ENCODE data around the gene ZNF750.
A peak's percentile ranks its signal among the peaks of the same experiment; 100 is the strongest.

The ZNF750 gene

DNA sequence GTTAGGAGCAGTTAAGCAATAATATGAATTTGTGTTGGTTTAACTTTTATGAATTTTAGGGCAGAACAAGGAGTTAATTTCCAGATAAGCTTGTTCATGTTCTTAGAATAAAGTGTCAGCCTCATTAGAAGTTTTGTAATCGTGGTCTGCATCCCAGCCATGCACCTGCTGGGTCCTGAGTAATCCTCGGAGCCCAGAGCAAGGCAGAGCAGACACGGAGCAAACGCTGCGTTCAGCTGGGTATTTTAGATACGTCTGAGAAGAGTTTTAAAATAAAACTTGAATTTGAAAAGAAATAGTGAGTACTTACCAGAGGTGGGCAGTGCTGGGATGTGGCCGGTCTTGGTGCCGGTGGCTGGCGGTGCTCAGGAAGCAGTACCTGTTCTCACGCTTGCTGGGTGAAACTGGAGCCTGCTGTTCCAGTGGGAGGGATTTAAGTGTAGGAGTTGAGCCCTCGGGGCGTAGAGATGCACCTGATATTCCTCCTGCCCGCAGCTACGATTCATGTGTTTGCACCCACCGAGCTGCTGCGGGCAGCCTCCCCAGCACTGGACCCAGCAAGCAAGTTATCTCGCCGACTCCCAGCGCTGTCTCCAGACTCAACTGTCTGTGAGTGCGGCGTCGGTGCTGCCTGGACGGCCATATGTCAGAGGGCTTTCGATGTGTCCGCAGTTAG is at the start of gene ZNF750:
TSS of gene ZNF750 (minus strand) at position 406 of the 676 bp plus-strand sequence. CDS start 7,568 bp downstream, outside the sequence.
- FAIRE-seq (no peak), DNase-seq (ENCODE audit: insufficient read length, low spot score) (no peak)

DNA sequence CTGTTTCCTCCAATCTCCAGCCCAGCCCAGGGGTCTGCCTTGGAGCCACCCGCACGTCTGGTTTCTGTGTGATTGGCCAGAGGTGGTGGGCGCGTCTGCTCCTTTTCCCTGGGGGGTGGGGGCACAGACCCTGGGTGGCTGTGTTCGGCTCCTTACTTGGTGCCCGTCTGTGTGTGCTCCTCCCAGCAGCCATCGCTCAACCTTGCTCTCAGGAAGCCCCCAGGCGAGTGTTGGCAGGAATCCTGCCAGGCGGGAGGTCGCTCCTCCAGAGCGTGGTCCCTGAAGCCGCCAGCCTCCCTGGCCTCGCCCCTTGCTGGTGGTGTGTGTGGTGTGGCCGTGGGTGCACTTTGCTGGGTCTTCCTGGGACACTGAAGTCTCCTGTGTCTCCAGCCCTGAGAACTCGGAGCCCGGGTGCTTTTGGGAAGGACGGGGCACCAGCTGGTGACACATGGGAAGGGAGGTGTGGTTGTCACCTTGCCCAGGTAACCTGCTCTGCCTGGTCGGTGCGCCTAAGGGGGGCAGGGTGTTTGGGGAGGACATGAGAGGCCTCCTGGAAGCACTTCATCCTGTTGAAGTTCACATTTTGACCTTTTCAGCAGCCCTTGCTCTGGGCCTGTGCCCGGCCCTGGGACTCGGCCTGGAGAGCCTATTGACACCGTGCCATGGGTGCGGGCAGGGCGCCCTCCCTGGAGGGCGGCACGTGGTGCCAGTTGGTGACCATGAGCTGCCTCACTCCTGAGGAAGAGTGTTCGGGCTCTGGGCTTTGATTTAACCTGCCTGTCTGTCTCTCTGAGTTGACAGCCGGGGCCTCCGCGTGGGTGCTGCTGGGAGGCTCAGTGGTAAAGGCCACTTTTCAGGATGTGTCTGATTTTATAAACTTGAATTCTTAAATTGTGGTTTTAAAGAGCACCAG is 49.0 kb upstream of the ZNF750 start:
- FAIRE-seq (no peak), DNase-seq (ENCODE audit: insufficient read length, low spot score) (no peak)

DNA sequence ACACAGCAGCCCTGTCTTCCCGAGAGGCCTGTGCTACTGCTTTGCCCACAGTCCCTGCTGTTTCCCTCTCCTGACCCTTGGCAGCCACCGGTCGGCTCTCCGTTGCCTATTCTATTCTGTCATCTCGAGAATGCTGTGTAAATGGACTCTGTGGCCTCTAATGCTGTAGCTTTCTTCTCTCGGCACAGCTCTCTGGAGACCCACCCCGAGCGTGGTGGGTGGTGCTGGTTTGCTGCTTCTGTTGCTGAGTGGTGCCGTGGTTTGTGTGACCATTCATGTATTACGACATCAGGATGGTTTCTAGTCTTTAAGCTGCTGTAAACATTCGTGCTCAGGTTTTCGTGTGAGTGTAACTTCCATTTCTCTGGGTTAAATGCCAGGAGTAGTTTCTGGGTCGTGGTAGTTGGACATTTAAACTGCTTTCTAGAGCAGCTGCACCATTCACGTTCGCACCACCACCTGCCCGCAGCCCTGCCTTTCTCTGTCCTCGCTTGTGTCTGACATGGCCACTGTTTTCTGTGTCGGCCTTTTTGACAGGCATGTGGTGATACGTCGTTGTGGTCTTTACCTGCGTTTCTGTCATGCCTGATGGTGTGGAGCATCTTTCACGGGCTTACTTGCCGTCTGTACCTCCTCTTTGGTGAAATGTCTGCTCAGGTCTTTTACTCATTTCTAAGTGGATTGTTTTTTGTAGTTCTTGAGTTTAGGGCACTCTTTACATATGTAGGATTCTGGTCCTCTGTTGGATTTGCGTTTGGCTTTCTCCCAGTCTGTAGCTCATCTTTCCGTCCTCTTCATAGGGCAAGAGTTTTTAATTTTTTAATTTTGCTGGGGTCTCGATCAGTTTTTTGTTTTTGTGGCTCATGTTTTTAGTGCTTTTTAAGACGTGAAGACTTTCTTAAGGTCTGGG is 47.7 kb upstream of the ZNF750 start:
- DNase-seq (ENCODE audit: insufficient read length, low spot score) = no peak
- no peak for FAIRE-seq

DNA sequence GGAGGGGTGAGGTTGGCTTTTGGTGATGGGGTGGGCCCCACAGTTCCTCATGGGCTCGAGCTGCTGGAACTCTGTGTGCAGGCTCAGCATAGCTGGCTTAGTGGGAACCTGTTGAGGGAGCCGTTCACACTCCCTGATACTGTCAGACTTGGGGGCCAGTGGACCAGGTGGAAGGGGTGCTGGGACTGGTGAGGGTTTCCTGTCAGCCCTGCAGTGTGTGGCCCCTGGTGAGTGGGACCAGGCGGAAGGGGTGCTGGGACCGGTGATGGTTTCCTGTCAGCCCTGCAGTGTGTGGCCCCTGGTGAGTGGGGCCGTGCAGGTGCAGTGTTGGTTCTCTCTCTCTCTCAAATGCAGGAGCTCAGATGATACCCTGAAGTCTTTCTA is 45.1 kb upstream of the ZNF750 start:
- FAIRE-seq (no peak), DNase-seq (ENCODE audit: insufficient read length, low spot score) (no peak)

DNA sequence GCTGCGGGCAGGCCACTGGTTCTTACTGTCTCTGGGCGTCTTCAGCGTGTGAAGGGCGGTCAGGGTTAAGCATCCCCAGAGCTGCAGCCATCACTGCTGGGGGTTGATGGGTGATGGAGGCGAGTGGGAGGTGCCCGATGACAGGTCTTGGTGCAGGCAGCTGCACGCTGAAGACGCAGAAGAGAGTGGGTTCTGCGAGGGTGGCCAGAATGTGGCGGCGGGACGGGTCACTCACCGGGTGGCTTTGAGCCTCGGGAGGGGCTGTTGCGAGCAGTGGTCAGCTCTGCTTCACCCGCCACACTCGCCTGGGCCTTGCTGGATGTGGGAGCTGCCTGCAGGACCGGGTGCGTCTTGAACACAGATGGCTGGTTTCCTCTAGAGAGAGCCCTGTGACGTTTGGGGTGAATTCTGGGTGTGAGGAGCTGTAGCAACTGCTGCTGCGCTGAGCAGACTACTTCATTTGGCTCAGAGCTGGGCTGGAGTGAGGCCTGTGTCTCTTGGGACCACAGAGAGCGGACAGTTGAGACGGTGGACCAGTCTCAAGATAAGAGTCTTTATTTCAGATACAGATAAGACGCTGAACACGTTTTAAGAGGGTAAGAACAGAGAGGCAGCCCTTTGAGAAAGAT is 44.6 kb upstream of the ZNF750 start:
- FAIRE-seq (no peak), DNase-seq (ENCODE audit: insufficient read length, low spot score) (no peak)

DNA sequence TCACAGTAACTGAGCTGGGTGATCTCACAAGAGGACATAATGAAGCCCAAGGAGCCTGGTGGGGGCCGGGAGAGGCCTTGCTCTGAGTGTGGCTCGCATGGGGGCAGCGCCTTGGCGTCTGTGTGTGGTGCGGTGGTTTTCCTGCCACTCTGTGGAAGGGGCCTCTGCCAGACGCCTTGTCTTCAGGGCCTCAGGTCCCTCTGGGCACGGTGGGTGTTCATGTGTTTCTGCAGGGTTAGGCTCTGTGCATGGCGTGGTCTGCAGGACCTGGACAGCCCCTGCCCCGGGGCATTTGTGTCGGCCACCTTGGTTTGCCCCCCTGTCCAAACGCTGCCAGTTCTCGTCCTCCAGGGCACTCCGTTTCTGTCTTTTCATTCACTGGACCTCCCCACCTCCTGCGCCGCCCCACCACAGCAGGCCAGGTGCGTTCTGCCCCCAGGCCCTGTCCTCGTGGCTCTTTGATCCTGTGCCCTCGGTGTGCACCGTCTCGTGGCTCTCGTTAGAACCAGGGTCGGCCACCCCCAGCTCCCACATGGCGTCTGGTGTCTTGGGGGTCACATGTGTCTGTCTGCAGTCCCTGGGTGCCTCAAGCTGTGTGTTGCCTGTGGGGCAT is 43.7 kb upstream of the ZNF750 start:
- DNase-seq (ENCODE audit: insufficient read length, low spot score) (no peak), FAIRE-seq (no peak)

DNA sequence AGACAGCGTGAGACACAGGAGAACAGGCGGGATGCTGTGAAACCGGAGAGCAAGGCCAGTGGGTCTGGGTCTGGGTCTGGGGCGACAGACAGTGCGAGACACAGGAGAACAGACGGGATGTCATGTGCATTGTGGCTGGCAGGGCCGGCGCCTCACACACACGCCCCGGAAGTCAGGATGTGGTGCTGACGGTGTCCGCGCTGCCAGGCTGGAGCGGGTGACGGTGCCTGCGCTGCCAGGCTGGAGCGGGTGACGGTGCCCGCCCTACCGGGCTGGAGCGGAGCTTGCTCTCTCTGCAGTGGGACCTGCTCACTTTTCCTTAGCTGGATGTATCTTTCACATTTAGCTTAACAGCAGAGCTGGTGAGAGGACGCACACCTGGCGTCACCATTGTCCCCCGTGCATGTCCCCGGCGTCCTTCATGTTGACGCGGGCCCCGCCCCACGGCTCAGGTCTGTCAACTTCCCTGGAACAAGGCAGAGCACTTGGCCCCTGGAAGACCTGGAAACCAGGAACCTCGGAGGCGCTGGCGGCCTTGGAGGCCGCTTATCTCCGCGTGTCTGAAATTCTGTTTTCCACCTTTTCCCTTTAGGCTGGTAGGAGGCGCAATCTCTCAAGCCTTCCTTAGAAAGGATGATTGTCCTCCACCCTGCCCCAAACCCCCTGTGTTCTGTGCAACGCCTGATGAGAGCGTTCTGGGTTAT is 43.0 kb upstream of the ZNF750 start:
- no peak for FAIRE-seq

DNA sequence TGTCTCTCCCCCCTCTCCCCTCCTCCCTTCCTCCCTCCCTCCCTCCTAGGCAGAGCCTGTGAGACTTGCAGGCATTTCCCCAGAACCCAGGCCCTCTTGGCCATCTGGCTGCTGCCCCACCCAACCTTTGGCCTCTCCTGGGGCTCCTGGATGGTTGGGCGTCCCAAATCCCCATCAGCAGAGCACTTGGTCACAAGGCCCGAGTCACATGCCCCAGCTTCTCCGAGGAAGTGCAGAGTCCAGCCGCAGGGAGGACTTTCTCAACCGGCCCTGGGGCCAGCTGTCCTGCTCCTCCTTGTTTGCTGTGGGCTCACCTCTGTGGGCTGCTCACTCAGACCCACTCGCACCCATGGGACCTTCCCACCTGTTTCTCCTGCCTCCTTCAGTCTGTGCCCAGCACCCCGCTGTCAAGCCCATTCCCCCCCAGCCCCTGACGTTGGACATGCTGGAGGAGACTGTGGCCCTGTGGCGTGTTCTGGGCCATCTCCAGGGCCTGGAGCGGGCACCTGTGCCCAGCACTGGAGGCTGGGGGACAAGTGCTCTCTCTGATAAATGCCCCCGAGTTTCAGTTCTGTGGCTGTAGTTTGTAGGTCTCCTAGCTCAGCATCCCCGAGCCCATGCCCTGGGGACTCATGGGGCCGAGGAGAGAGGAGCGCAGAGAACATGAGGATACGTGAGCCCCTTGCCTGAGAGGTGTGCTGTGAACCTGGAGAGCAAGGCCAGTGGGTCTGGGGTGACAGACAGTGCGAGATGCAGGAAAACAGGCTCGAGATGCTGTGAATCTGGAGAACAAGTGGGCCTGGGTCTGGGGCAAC is 42.3 kb upstream of the ZNF750 start:
- FAIRE-seq (no peak), DNase-seq (ENCODE audit: insufficient read length, low spot score) (no peak)

More for the DNA sequence above, 43.0 kb upstream of the ZNF750 start:
- no peak for DNase-seq (ENCODE audit: insufficient read length, low spot score)

DNA sequence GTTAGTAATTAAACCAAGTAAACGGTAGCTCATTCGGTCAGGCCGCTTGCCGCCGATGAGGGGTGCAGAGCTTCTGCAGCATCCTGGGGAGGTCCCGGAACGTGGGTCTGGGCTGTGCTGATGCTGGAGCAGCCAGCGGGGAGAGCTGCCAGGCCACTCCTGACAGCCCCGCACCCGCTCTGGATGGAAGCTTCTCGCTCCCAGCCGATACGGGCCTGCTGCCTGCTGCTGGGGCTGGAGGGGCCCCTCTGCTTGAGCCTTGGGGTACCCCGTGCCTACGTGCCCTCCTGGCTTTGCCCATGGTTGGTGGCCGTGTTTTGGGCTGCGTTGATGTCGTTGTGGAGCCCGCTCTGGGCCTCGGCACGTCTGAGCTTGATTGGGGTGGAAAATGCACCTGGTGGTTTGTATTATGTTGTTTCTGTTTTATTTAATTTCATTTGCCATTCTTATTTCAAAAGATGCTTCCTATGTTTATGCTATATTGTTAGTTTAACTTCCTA is 41.6 kb upstream of the ZNF750 start:
- DNase-seq (ENCODE audit: insufficient read length, low spot score) (no peak), FAIRE-seq (no peak)

DNA sequence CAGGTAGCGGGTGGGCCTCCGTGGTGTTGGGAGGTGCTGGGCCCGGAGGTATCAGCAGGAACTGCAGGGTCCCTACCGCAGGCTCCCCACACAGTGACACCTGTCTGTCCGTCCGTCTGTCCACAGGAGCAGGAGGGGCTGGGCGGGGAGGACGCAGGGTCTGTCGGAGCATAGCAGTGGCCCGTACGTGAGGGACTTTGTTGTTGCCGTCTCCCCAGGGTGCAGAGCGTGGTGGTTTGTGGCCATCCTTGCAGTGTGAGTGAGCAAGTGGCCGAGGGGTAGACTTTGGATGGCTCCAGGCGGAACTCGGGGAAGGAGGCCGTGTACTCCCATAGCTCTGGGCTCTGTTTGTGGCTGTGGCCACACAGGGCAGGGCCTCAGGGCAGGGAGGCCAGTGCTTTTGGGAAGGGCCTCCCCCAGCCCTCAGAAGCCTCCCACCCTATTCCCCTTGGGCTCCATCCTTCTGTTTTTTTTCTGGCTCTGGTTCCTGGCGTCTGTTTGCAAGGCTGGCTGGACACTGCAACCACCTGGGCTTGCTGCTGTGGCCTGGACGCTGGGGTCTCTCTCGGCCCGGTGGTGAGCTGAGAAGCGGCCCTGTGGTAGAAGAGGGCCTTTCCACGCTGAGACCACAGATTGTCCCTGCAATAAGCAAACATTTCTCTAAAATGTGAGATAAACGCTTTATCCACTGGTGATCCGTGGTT is 41.0 kb upstream of the ZNF750 start:
- FAIRE-seq = no peak
- no peak for DNase-seq (ENCODE audit: insufficient read length, low spot score)

DNA sequence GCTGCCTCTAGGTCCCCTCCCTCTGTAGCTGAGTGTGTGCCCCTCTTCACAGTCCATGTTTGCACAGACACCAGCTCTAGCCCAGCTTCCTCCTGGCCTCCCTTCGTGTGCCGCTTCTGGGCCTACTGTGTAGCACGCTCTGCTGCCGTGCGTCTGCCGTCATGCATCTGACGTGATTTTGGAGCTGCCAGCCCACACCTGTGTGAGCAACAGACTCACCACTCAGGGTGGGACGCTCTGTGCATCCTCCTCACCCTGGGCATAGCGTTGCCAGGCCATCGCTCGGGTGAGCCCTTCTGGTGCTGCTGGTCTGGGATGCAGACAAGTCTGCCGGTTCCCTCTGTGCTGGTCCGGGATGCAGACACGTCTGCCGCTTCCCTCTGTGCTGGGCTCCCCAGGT is 39.4 kb upstream of the ZNF750 start:
- no peak for FAIRE-seq
- no peak for DNase-seq (ENCODE audit: insufficient read length, low spot score)

DNA sequence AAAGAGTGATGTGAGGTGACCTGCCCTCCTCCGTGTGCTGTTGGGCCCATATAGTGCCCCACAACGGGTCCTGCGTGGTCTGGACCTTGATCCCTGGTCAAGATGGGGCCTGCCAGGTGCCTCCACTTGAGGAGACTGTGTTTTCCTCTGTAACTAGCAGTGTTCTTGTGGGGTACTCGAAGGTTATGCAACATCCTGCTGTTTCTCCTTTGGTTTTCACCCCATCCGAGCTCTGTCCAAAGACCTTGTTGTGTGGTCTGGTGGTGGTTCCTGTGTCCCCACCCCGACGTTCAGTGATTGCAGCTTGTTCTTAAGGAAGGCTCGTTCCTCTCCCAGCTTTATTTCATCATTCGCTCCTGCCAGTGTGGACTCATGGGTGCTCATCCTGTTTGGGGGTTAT is 38.7 kb upstream of the ZNF750 start:
- no peak for DNase-seq (ENCODE audit: insufficient read length, low spot score)
- FAIRE-seq = no peak

DNA sequence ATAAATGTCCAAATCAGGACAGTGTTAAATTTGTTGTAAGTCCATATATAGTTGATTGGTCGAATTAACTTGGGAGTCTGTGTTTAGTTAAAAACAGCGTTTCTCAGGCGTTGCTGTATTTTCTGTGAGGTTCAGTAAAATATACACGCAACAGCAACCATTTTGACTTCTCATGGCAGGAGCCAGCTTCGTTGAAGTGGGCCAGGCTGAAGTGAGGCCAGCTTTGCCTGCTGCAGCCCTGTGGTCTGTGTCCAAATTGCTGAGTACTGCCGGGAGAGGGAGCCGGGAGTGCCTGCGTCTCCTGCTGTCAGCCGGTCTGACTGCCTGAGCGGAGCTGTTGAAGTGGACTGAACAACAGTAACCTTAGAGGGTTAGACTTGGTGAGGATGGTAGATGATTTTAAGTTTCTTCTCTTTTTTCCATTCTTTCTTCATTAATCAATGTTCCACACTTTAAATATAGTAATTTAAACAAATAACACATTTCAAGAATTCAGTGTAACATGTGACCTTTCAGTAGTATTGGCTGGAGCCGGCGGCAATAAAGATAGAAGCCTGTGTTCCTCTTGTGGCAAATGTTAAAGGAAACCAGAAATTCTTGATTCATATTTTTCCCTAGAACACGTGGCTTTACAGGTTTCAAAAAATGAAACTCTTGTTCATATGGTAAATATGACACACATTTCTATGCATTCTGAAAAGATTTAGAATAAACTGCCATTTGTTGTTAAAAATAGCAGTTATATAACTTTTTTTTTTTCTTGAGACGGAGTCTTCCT is 37.0 kb upstream of the ZNF750 start:
- peak; percentile 59 for FAIRE-seq
- no peak for DNase-seq (ENCODE audit: insufficient read length, low spot score)

DNA sequence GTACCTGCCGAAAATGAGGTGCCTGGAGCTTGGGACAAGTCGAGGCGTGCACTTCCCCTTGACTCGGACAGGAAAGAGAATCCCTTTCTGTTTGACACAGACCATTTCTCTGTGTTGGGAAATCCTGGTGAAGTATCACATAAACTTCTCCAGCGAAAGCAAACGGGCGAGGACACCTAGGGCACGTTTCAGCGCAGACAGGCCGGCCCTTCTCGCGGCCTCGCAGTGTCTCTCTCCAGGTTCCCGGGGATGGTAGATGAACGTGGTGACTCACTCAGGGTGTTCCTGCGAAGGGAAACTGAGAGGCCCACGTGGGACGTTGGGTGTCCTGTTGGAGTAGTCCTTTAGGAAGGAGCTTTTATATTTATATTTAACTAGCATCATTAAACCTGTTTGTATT is 36.3 kb upstream of the ZNF750 start:
- FAIRE-seq = no peak
- no peak for DNase-seq (ENCODE audit: insufficient read length, low spot score)

DNA sequence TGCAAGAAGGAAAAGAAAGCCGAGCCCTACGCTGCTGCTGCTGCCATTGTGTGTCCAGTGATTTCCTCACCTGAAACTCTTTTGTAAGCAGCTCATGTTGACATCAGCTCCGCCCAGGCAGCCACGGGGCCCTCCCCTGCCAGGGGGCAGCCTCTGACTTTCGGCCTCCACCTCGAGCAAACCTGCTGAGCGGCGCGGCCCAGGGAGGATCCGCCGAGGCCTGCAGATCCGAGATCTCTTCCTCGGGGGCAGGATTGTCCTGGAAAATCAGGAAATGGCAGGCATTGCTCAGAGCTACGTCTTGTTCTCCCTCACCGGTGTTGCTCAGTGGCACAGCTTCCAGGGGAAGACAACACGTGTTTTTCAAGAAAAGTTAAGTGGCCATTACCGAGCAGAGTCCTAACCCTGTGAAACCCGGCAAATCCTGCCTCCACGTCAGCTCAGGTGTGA is 35.6 kb upstream of the ZNF750 start:
- no peak for FAIRE-seq
- no peak for DNase-seq (ENCODE audit: insufficient read length, low spot score)

DNA sequence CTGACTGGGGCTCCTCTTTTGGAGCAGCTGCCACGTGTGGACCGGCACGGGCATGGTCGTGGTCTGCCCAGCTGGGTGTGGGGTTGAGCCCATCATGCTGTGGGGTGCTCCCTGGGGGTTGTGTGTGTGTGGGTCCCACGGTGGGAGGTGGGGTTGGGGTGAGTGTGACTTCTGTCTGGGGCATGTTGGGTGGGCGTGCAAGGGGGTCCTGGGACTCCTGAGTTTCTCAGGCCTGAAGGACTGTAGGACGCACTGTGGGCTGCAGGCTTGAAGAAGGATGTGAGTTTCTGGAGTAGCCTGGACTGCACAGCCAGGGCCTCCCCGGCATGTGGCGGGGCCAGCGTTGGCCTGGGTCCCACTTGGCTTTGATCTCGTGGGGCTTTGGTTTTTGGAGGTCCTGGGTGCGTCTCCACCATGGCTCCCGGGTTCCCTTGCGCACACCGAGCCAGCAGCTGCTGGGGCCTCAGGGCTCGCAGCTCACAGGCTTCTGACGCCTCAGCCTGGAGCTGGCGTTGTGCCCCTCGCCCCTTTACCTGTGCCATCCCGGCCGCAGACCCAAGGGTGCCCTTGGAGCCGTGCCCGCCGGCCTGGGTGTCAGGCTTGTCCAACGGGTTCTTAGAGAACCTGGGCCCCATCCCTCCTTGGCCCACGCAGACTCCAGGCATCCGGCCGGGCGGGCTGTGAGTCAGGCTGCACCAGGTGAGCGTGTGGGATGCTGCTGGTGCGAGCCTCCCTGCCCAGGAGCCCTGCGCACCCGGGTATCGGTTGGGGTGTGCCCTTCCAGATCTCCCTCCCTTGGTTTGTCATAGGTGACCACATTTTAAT is 34.4 kb upstream of the ZNF750 start:
- FAIRE-seq (no peak), DNase-seq (ENCODE audit: insufficient read length, low spot score) (no peak)

All from GM19239 (cell line).